Measurements from ENCODE around the gene FILIP1L.
A peak's percentile ranks its signal among the peaks of the same experiment; 100 is the strongest.

The FILIP1L gene

DNA sequence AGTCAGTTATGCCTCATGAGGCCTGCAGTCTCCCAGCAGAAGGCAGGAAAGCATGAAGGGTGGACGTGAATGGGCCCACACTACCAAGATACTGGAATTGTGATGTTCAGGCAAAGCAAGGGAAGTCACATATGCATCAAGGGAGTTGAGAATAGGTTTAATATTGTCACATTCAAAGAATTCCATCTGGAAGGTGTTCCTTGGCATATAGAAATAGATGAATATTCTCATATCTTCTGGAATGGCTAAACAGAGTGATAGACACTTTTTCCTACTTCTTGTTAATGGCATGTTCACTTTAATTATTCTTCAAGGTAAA is 193.0 kb downstream of the FILIP1L start:
- H3K9me3 ChIP-seq (ENCODE audit: control insufficient read depth in 1 of 2, low read length in 2 of 2), result no peaks in the 10 kb centered on the region
- no peaks in the 10 kb centered on the region for H3K36me3 ChIP-seq (ENCODE audit: control insufficient read depth in 1 of 2, insufficient read depth in 2 of 2, low read length in 2 of 2)
- H3K27me3 ChIP-seq (ENCODE audit: low read depth, low read length), result no peaks in the 10 kb centered on the region
- peak overlapping the region; percentile 62 for H3K27ac ChIP-seq (ENCODE audit: low read length)
- H3K4me1 ChIP-seq (ENCODE audit: control insufficient read depth in 1 of 2, insufficient read depth in 2 of 2, low read length in 2 of 2), result peaks cover 9 to 17% of the 10 kb centered on the region in 2 donors
- no peak overlapping the region for H3K4me3 ChIP-seq (ENCODE audit: low read depth in 1 of 2, low read length in 2 of 2)

DNA sequence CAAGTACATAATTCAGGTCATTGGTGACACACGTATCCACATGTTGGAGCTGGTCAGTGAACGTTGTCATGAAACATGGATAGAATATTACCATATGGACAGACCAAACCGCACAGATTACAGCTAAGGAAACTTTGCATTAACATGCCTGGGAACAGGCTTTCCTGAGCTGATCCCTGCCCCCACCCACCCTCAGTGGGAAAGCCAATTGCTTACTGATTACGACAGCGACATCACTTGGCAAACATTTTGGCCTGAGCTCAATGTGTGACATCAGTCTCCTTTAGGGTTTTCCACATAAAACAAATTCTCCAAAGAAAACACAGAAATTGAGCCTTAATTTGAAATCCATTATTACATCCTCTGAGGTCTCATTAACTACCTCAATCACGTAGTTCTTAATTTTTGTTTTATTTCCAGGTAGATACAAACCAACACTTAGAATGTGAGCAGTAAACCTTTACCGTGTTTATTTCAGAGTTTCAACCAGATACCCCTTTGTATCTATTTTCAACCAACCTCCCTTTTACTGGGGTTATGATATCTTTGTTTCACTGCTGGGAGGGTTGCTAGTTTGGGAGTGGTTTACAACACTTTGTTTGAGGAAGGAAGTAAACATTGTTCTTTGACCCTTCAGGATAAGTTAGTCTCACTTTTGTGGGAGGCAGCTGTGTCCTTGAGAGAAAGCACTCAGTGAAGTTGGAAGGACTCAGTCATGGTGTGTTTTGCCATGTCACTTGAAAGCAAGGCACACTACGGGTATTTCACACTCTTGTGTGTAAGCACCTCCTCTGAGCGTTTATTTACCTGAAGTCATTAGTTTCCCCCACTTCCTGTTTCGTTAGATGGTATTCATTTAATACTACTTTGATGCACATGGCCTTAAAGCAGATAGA is 193.6 kb downstream of the FILIP1L start:
- Histone ChIP-seq H3K4me3 (ENCODE audit: low read depth in 1 of 2, low read length in 2 of 2) (peak overlapping the region in 1 of 2 donors; percentile 21), H3K27ac (ENCODE audit: low read length) (peak overlapping the region; percentile 62), H3K9me3 (ENCODE audit: control insufficient read depth in 1 of 2, low read length in 2 of 2) (no peaks in the 10 kb centered on the region), H3K27me3 (ENCODE audit: low read depth, low read length) (no peaks in the 10 kb centered on the region), H3K4me1 (ENCODE audit: control insufficient read depth in 1 of 2, insufficient read depth in 2 of 2, low read length in 2 of 2) (peaks cover 8 to 17% of the 10 kb centered on the region in 2 donors), H3K36me3 (ENCODE audit: control insufficient read depth in 1 of 2, insufficient read depth in 2 of 2, low read length in 2 of 2) (no peaks in the 10 kb centered on the region)

DNA sequence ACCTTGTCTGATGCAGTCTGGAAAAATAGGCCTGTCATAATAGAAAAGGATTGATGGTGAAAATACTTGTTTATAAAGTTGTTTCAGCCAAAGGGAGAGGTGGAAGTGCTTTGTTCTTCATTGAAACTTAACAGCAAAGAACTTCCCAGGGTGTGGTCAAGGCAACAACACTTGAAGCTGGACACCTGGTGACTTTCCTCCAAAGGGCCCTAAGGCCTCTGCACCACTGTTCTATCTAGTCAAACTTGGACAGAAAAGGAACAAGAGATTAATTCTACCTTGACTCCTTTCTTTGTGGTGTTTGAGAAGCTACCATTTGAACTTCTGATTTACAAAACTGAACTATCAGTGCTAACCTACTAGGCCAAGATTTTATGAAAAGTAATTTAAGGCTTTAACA is 194.6 kb downstream of the FILIP1L start:
- H3K27ac ChIP-seq (ENCODE audit: low read length), result no peak overlapping the region
- H3K36me3 ChIP-seq (ENCODE audit: control insufficient read depth in 1 of 2, insufficient read depth in 2 of 2, low read length in 2 of 2), result no peaks in the 10 kb centered on the region
- H3K4me1 ChIP-seq (ENCODE audit: control insufficient read depth in 1 of 2, insufficient read depth in 2 of 2, low read length in 2 of 2), result peaks cover 8 to 17% of the 10 kb centered on the region in 2 donors
- no peaks in the 10 kb centered on the region for H3K9me3 ChIP-seq (ENCODE audit: control insufficient read depth in 1 of 2, low read length in 2 of 2)
- no peak overlapping the region for H3K4me3 ChIP-seq (ENCODE audit: low read depth in 1 of 2, low read length in 2 of 2)
- no peaks in the 10 kb centered on the region for H3K27me3 ChIP-seq (ENCODE audit: low read depth, low read length)

DNA sequence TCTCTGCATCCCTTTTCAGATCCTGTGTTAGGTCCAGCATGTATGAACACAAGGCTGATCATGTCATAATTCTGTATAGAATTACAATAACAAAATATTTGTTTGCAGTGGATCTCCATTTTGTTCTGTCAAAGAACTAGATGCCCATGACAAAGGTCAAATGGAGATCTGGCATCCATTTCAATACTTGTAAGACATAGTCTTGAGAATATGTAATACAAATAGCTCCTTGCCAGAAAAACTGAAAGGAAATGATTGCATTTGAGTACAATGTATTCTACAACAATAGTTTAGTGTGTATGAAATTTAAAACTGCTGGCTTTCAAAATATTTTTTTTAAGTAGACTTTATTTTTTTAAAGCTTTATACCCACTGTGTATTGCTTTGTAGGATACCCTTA is 195.6 kb downstream of the FILIP1L start:
- Histone ChIP-seq H3K4me3 (ENCODE audit: low read depth in 1 of 2, low read length in 2 of 2) (no peak overlapping the region), H3K36me3 (ENCODE audit: control insufficient read depth in 1 of 2, insufficient read depth in 2 of 2, low read length in 2 of 2) (no peaks in the 10 kb centered on the region), H3K9me3 (ENCODE audit: control insufficient read depth in 1 of 2, low read length in 2 of 2) (no peaks in the 10 kb centered on the region), H3K4me1 (ENCODE audit: control insufficient read depth in 1 of 2, insufficient read depth in 2 of 2, low read length in 2 of 2) (peaks cover 8 to 14% of the 10 kb centered on the region in 2 donors), H3K27me3 (ENCODE audit: low read depth, low read length) (no peaks in the 10 kb centered on the region), H3K27ac (ENCODE audit: low read length) (no peak overlapping the region)

DNA sequence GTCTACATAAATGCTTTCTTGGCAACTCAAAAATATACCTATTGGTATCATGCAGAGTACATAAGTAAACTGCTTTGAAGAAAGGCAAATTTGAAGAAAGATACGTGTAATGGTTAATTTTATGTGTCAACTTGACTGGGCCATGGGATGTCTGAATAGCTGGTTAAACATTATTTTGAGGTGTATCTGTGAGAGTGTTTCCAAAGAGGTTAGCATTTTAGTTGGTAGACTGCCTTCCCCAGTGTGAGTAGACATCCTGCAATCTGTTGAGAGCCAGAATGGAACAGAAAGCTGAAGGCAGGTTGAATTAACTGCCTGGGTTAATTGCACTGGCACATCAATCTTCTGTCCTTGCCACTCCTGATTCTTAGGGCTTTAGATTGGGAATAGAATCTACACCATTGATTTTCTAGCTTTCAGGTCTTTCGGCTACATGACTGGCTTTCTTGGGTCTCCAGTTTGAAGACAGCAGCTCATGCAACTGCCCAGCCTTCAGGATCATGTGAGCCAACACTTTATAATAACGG is 198.3 kb downstream of the FILIP1L start:
- H3K27me3 ChIP-seq (ENCODE audit: low read depth, low read length), result no peaks in the 10 kb centered on the region
- H3K27ac ChIP-seq (ENCODE audit: low read length), result no peak overlapping the region
- H3K36me3 ChIP-seq (ENCODE audit: control insufficient read depth in 1 of 2, insufficient read depth in 2 of 2, low read length in 2 of 2), result no peaks in the 10 kb centered on the region
- no peaks in the 10 kb centered on the region for H3K9me3 ChIP-seq (ENCODE audit: control insufficient read depth in 1 of 2, low read length in 2 of 2)
- H3K4me1 ChIP-seq (ENCODE audit: control insufficient read depth in 1 of 2, insufficient read depth in 2 of 2, low read length in 2 of 2), result peaks cover 4 to 9% of the 10 kb centered on the region in 2 donors
- H3K4me3 ChIP-seq (ENCODE audit: low read depth in 1 of 2, low read length in 2 of 2), result no peak overlapping the region

DNA sequence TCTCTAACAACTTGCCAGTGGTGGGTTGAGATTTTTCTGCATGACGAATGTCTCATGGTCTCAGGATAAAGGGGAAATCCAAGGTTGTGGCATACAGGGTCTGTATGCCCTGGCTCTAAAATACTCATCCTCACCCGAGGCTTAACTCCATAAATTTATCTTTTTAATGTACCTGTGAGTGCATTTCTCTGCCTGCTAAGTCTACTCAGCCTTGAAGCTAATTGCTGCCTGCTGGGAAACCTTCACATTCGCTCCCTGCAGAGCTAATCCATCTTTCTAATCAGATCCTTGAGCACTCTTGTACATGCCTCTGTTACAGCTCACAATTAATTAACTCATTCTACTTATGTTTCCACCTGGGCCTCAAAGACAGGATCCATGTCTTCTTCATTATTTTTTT is 202.9 kb downstream of the FILIP1L start:
- no peaks in the 10 kb centered on the region for H3K36me3 ChIP-seq (ENCODE audit: control insufficient read depth in 1 of 2, insufficient read depth in 2 of 2, low read length in 2 of 2)
- no peak overlapping the region for H3K27ac ChIP-seq (ENCODE audit: low read length)
- no peaks in the 10 kb centered on the region for H3K27me3 ChIP-seq (ENCODE audit: low read depth, low read length)
- H3K4me3 ChIP-seq (ENCODE audit: low read depth in 1 of 2, low read length in 2 of 2), result no peak overlapping the region
- H3K9me3 ChIP-seq (ENCODE audit: control insufficient read depth in 1 of 2, low read length in 2 of 2), result no peaks in the 10 kb centered on the region
- H3K4me1 ChIP-seq (ENCODE audit: control insufficient read depth in 1 of 2, insufficient read depth in 2 of 2, low read length in 2 of 2), result no peaks in the 10 kb centered on the region

DNA sequence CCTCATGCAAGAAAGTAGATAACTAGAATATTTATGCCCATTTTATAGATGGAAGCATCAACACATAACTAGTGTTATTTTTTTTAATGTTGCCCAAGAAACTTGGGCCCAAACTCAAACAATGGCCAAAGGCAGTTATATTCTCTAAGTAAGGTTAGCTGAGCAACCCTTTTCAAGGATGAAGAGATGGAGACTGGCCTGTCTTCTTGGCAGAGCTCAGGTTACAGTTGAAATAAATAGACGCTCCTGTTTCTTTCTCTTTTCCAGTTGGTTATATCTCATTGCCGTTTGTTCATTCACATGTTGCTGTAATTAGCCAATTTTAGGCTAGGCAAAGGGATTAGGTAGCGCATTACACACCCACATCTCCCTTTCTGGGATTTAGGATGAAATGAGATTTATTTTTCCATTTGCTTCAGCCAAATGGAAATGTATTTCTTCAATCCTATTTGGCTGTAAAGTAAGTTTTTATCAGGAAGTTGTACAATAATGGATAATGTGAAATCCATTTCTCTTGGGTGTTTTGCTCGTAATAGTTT is 203.5 kb downstream of the FILIP1L start:
- Histone ChIP-seq H3K4me1 (ENCODE audit: control insufficient read depth in 1 of 2, insufficient read depth in 2 of 2, low read length in 2 of 2) (no peaks in the 10 kb centered on the region), H3K9me3 (ENCODE audit: control insufficient read depth in 1 of 2, low read length in 2 of 2) (no peaks in the 10 kb centered on the region), H3K27me3 (ENCODE audit: low read depth, low read length) (no peaks in the 10 kb centered on the region), H3K4me3 (ENCODE audit: low read depth in 1 of 2, low read length in 2 of 2) (no peak overlapping the region), H3K27ac (ENCODE audit: low read length) (no peak overlapping the region), H3K36me3 (ENCODE audit: control insufficient read depth in 1 of 2, insufficient read depth in 2 of 2, low read length in 2 of 2) (no peaks in the 10 kb centered on the region)

DNA sequence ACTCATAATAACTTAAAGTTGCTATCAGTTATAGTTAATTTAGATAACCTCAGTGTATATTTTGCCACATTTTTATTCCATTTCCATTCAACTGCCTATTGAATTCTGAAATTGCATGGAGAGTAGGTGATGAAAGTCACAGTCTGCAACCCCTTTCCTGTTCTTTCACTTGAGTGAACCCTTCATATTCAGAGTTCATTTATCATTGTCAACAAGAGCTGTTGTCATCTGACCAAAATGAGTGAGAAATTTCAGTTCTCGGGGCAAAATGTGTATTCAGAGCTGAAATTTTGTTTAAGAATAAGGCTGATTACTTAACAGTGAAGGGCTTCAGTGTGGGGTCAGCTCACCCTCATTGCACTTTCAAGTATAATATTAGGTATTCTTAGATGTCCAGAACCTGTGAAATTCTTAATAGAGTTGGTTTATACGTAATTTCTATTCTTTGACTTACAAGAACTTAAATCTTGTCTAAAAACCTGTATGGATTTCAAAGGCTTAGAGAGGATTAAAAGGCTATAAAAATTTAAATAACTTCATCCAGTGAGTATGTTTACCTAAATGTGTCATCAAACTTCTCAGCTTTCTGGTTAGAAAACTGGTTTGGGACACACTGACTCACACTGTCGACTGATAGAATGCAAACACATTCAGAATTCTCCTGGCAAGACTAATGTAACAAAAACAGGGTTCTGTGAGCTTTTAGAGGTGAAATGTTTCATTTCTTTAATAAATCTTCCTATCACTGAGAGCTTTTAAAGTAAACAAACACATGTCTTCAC is 204.4 kb downstream of the FILIP1L start:
- Histone ChIP-seq H3K27me3 (ENCODE audit: low read depth, low read length) (no peaks in the 10 kb centered on the region), H3K36me3 (ENCODE audit: control insufficient read depth in 1 of 2, insufficient read depth in 2 of 2, low read length in 2 of 2) (no peaks in the 10 kb centered on the region), H3K4me3 (ENCODE audit: low read depth in 1 of 2, low read length in 2 of 2) (no peak overlapping the region), H3K9me3 (ENCODE audit: control insufficient read depth in 1 of 2, low read length in 2 of 2) (no peaks in the 10 kb centered on the region), H3K27ac (ENCODE audit: low read length) (no peak overlapping the region), H3K4me1 (ENCODE audit: control insufficient read depth in 1 of 2, insufficient read depth in 2 of 2, low read length in 2 of 2) (no peaks in the 10 kb centered on the region)

DNA sequence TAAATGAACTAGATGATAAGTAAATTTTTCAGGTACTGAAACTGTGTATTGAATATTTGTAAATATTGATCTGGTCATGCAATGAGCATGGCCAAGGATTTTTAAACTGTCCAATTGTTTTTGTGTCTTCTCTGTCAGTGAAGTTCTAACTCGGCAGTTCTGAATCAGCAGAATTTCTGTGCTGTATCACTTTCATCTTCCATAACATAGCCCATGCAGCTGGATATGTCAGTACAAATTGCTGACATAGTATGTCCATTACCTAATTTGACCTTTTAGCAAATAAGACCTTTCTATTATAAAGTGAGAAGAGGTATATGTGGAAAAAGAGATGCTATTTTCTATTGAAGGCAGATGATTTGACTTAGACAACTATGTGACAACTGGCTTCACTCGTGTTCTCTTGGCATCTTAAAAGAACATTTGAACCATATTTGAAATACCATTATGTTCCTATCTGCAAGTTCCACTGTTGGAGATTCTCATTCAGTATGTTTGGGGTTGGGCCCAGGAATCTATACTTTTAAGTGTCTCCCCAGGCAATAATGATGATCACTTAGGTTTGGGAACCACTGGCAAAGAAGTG is 206.2 kb downstream of the FILIP1L start:
- Histone ChIP-seq H3K9me3 (ENCODE audit: control insufficient read depth in 1 of 2, low read length in 2 of 2) (no peaks in the 10 kb centered on the region), H3K27ac (ENCODE audit: low read length) (no peak overlapping the region), H3K4me3 (ENCODE audit: low read depth in 1 of 2, low read length in 2 of 2) (no peak overlapping the region), H3K36me3 (ENCODE audit: control insufficient read depth in 1 of 2, insufficient read depth in 2 of 2, low read length in 2 of 2) (no peaks in the 10 kb centered on the region), H3K4me1 (ENCODE audit: control insufficient read depth in 1 of 2, insufficient read depth in 2 of 2, low read length in 2 of 2) (no peaks in the 10 kb centered on the region), H3K27me3 (ENCODE audit: low read depth, low read length) (no peaks in the 10 kb centered on the region)

DNA sequence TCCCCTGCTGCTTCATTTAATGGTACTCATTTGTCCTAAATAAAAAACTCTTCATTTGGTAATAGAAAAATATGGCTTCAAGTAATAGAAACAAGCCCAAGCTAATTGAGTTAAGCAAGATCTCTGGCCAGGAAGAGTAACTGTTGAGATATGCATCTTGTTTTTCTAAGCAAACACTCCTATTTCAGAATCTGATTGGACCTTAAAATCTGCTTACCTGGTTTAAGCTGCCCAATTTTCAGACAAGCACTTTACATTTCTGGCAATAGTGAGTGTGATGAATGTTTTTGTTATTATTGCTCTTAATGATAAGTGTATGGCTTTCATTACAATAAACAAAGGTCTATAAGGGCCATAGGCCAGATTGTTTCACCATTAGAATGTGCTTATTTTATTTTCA is 210.4 kb downstream of the FILIP1L start:
- peaks cover 4 to 8% of the 10 kb centered on the region in 2 donors for H3K4me1 ChIP-seq (ENCODE audit: control insufficient read depth in 1 of 2, insufficient read depth in 2 of 2, low read length in 2 of 2)
- no peak overlapping the region for H3K27ac ChIP-seq (ENCODE audit: low read length)
- H3K27me3 ChIP-seq (ENCODE audit: low read depth, low read length), result no peaks in the 10 kb centered on the region
- no peaks in the 10 kb centered on the region for H3K9me3 ChIP-seq (ENCODE audit: control insufficient read depth in 1 of 2, low read length in 2 of 2)
- no peaks in the 10 kb centered on the region for H3K36me3 ChIP-seq (ENCODE audit: control insufficient read depth in 1 of 2, insufficient read depth in 2 of 2, low read length in 2 of 2)
- H3K4me3 ChIP-seq (ENCODE audit: low read depth in 1 of 2, low read length in 2 of 2), result no peak overlapping the region

DNA sequence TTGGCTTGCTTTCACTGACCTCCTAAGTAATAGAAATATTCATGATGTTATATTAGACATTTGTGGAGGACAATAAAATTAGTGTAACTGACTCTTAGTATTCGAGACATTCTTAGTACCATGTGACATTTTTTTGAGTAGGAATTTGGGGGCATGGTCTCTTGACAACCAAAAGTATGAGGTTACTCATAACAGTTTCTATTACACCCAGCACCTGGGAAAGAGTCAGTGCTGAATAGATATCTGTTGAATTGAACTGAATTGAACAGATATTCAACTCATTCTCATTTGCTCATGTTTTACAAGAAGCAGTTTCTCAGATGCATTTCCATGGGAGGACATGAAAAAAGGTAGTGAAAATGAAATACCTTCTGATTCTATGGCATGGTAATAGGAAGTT is 212.2 kb downstream of the FILIP1L start:
- Histone ChIP-seq H3K4me3 (ENCODE audit: low read depth in 1 of 2, low read length in 2 of 2) (no peak overlapping the region), H3K9me3 (ENCODE audit: control insufficient read depth in 1 of 2, low read length in 2 of 2) (no peaks in the 10 kb centered on the region), H3K27me3 (ENCODE audit: low read depth, low read length) (no peaks in the 10 kb centered on the region), H3K4me1 (ENCODE audit: control insufficient read depth in 1 of 2, insufficient read depth in 2 of 2, low read length in 2 of 2) (peaks cover 4 to 8% of the 10 kb centered on the region in 2 donors), H3K36me3 (ENCODE audit: control insufficient read depth in 1 of 2, insufficient read depth in 2 of 2, low read length in 2 of 2) (no peaks in the 10 kb centered on the region), H3K27ac (ENCODE audit: low read length) (no peak overlapping the region)

All from muscle layer of duodenum (tissue), 2 donors.